GM12878 (cell line): ENCODE data around the gene IRF4. TPM values are rescaled to one million over a fixed set of nuclear protein-coding genes. Genes with fewer than 3 reads are reported as not detected.

ENCODE experiments used
- GATAD2B ChIP-seq: fragments of 450-650 bp; conservative IDR thresholded peaks from 2 replicates; pipeline ENCODE4 v1.6.1; 2017; ENCODE audit warnings: low read depth, mild to moderate bottlenecking, moderate library complexity
- HSF1 ChIP-seq: fragments of 150-350 bp; IDR thresholded peaks from 2 replicates; pipeline ENCODE4 v1.6.1; 2014; ENCODE audit warnings: mild to moderate bottlenecking, low read depth, low read length
- JUND ChIP-seq: IDR thresholded peaks from 2 replicates; pipeline ENCODE4 v1.6.1; 2012; ENCODE audit warnings: low read depth, mild to moderate bottlenecking, low read length, improper control_type of control experiment, moderate library complexity
- MYB ChIP-seq: fragments of 150-350 bp; IDR thresholded peaks from 2 replicates; pipeline ENCODE4 v1.6.1; 2014; ENCODE audit warnings: mild to moderate bottlenecking, low read depth, low read length, borderline replicate concordance
- NR2F1 ChIP-seq: fragments of 450-650 bp; conservative IDR thresholded peaks from 2 replicates; pipeline ENCODE4 v1.6.1; 2017; ENCODE audit warnings: mild to moderate bottlenecking
- SKIL ChIP-seq: fragments of 450-650 bp; IDR thresholded peaks from 2 replicates; pipeline ENCODE4 v1.6.1; 2017; ENCODE audit warnings: mild to moderate bottlenecking, low read depth, inconsistent platforms; ENCODE audit not compliant: poor library complexity, severe bottlenecking
- ZBTB33 ChIP-seq: fragments of 450-650 bp; IDR thresholded peaks from 2 replicates; pipeline ENCODE4 v1.6.1; 2017; ENCODE audit warnings: mild to moderate bottlenecking
- polyA plus RNA-seq, 11 experiments: library from polyadenylated mRNA; depleted of rRNA in 4 of 11; unstranded in 6 of 11; stranded (reverse) in 5 of 11; fragments of >200 nt; fragmentation: Nextera tagmentation in 4 of 11; fragmentation: Illumina TruSeq in 1 of 11; extraction: Ambion mirVana in 4 of 11; extraction: Trizol in 1 of 11; gene quantifications; 1 replicate in 1 of 11; 2 replicates in 10 of 11; pipeline versions ENCODE4 v1.2.1 to v1.2.3, GENCODE V29; 2011 to 2016; ENCODE audit warnings: inconsistent platforms in 2 of 11, missing spikeins in 2 of 11, low read depth in 1 of 11
- total RNA-seq, 4 experiments: library from RNA; depleted of rRNA in 3 of 4; stranded (reverse); fragments of >200 nt in 3 of 4; fragmentation: Illumina TruSeq in 1 of 4; extraction: Trizol in 1 of 4; gene quantifications; 2 replicates each; pipeline versions ENCODE4 v1.2.1 to v1.2.3, GENCODE V29; 2013 to 2021
- TF ChIP-seq, protein P1 (sequence below): IDR thresholded peaks from 2 replicates; pipeline ENCODE4 v1.6.1; 2012; ENCODE audit warnings: low read depth, low read length, improper control_type of control experiment
- TF ChIP-seq, protein P2 (sequence below): fragments of 450-650 bp; IDR thresholded peaks from 2 replicates; pipeline ENCODE4 v1.6.1; 2014; ENCODE audit warnings: mild to moderate bottlenecking

Gene IRF4
- total and polyA plus RNA-seq, 10 of the 15 experiments (the other 5 are each of a cell fraction or from before 2014, with no cell fraction given) = 50.0 to 495 (median 257) TPM

DNA sequence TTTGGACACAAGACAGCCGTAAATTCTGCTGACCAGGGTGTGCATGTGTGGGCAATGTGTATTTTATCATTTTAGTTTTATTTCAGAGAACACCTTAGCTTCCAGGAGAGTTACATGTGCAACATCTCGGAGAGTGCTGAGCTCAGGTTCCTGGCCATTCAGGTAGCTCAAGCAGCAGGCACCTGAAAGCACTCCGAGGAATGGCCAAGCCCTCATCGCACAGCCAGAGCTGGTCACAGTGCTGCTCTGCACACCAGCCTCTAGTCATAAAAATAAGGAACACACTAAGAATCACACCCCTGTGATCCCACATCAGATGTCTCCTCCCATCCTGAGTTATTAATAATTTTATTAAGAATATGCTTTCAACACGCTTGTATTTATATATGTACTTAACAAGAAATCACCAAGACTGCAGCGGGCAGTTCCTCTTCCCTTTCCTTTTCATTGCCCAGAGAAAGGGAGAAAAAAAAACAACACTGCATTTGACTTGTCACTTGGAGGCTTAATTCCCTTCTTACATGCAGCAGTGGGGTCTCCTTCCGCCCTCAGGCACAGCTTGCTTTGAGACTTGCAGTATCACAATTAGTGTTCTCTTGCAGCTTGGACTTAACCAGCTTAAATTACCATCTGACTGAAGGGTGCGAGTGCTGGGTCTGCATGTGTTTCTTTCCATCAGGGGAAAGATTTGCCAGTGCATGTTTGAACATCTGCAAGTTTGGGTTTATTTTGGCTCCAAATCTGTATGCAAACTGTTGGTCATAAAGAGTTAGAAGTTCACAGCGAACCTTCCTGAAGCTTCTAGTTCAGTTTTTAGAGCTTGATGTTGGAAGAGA lies 36.0 kb upstream of the IRF4 start (continued):
- TF ChIP-seq JUND (no peak), NR2F1 (no peak), GATAD2B (no peak), ZBTB33 (no peak), HSF1 (0 out of 2 replicates have a peak, but pooled peaks have one; percentile 28), MYB (no peak), SKIL (no peak)
- TF ChIP-seq, protein P1, sequence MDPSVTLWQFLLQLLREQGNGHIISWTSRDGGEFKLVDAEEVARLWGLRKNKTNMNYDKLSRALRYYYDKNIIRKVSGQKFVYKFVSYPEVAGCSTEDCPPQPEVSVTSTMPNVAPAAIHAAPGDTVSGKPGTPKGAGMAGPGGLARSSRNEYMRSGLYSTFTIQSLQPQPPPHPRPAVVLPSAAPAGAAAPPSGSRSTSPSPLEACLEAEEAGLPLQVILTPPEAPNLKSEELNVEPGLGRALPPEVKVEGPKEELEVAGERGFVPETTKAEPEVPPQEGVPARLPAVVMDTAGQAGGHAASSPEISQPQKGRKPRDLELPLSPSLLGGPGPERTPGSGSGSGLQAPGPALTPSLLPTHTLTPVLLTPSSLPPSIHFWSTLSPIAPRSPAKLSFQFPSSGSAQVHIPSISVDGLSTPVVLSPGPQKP = no peak
- TF ChIP-seq, protein P2, sequence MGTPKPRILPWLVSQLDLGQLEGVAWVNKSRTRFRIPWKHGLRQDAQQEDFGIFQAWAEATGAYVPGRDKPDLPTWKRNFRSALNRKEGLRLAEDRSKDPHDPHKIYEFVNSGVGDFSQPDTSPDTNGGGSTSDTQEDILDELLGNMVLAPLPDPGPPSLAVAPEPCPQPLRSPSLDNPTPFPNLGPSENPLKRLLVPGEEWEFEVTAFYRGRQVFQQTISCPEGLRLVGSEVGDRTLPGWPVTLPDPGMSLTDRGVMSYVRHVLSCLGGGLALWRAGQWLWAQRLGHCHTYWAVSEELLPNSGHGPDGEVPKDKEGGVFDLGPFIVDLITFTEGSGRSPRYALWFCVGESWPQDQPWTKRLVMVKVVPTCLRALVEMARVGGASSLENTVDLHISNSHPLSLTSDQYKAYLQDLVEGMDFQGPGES = no peak
